PC-9 (cell line): Measurements from ENCODE around the gene EHMT1.

Experiments
- CTCF ChIP-seq: fragments of 200-600 bp; sonication (generic); conservative IDR thresholded peaks from 2 replicates; pipeline ENCODE4 v1.6.1; 2017; ENCODE audit warnings: mixed run types, antibody characterized with exemption, mild to moderate bottlenecking, moderate library complexity
- EZH2 ChIP-seq: fragments of 200-600 bp; sonication (generic); IDR thresholded peaks from 2 replicates; pipeline ENCODE4 v1.8.0; 2017; ENCODE audit warnings: antibody characterized with exemption, low read depth

GRCh38 chr9:137836151-137836830 is 217.5 kb downstream of the EHMT1 start:
- TF ChIP-seq EZH2 (no peak), CTCF (no peak)
